ENCODE measurements around the gene NT5DC2.

Gene NT5DC2

GRCh38 chr3:52524258-52524751 lies 9.4 kb downstream of the NT5DC2 start:
- DNase-seq = no peak

- DNase-seq = no peak
Observed at GRCh38 chr3:52523386-52524257, 10.0 kb downstream of the NT5DC2 start.

- no peak for DNase-seq
Observed at GRCh38 chr3:52522651-52523251, 10.9 kb downstream of the NT5DC2 start.

- no peak for DNase-seq
Observed at GRCh38 chr3:52521881-52522650, 11.6 kb downstream of the NT5DC2 start.

- DNase-seq = no peak
Observed at GRCh38 chr3:52521488-52521824, 12.2 kb downstream of the NT5DC2 start.

- no peak for DNase-seq
Observed at GRCh38 chr3:52520716-52521487, 12.8 kb downstream of the NT5DC2 start.

- no peak for DNase-seq
Observed at GRCh38 chr3:52520141-52520667, 13.5 kb downstream of the NT5DC2 start.

GRCh38 chr3:52519445-52520140 lies 14.1 kb downstream of the NT5DC2 start:
- no peak for DNase-seq

- no peak for DNase-seq
Observed at GRCh38 chr3:52518723-52519444, 14.8 kb downstream of the NT5DC2 start.

- no peak for DNase-seq
Observed at GRCh38 chr3:52517796-52518722, 15.6 kb downstream of the NT5DC2 start.

GRCh38 chr3:52516509-52517195 lies 17.0 kb downstream of the NT5DC2 start:
- DNase-seq = no peak

GRCh38 chr3:52515192-52515591 lies 18.5 kb downstream of the NT5DC2 start:
- no peak for DNase-seq

- DNase-seq = no peak
Observed at GRCh38 chr3:52514576-52514975, 19.1 kb downstream of the NT5DC2 start.

- DNase-seq = no peak
Observed at GRCh38 chr3:52513281-52513680, 20.4 kb downstream of the NT5DC2 start.

GRCh38 chr3:52512727-52513126 lies 20.9 kb downstream of the NT5DC2 start:
- DNase-seq = no peak

- no peak for DNase-seq
Observed at GRCh38 chr3:52512105-52512504, 21.6 kb downstream of the NT5DC2 start.

- DNase-seq = no peak
Observed at GRCh38 chr3:52511509-52511908, 22.1 kb downstream of the NT5DC2 start.

GRCh38 chr3:52509753-52510328 lies 23.8 kb downstream of the NT5DC2 start:
- no peak for DNase-seq

GRCh38 chr3:52507359-52507758 lies 26.3 kb downstream of the NT5DC2 start:
- DNase-seq = no peak
